NCI-H526 treated with DMSO at 0.1 percent for 48 hours (cell line): ENCODE results near the gene MSANTD1.

Experiments
- DNase-seq: peaks from one replicate; lab custom pipeline; 2025; lab: John Stamatoyannopoulos, UW

The MSANTD1 gene

DNA sequence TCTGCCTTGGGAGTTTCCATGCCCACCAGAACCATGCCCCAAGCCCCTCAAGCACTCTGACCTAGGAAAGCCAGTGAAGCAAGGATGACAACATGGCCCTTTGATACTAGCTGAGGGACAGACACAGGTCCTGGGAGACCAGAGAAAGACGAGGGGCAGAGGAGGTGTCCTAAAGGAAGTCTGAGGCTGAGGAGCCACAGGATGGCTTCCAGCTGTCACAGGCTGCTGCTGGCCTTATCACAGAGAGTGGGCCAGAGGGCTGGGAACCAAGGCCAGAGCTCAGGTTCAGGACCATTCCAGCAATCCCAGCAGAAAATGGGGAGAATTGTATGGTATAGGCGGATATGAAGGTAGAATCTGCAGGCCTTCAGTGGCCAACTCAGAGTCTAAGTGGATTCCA lies 31.7 kb upstream of the MSANTD1 start:
- DNase-seq: no peak

DNA sequence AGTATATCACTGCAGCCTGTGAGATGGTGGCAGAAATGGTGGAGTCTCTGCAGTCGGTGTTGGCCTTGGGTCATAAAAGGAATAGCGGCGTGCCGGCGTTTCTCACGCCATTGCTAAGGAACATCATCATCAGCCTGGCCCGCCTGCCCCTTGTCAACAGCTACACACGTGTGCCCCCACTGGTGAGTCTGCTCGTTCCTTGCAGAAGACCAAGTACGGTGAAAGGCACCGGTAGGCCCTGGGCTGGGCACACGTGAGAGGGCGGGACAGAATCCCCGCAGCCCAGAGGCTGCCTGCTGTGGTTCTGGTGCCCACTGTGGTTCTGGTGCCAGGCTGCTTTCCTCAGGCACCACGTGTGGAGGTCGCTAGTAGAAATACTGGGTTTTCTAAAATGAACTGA lies 31.2 kb upstream of the MSANTD1 start:
- no peak for DNase-seq

- no peak for DNase-seq
Observed at GRCh38 chr4:3218824-3219760, 29.9 kb upstream of the MSANTD1 start.

DNA sequence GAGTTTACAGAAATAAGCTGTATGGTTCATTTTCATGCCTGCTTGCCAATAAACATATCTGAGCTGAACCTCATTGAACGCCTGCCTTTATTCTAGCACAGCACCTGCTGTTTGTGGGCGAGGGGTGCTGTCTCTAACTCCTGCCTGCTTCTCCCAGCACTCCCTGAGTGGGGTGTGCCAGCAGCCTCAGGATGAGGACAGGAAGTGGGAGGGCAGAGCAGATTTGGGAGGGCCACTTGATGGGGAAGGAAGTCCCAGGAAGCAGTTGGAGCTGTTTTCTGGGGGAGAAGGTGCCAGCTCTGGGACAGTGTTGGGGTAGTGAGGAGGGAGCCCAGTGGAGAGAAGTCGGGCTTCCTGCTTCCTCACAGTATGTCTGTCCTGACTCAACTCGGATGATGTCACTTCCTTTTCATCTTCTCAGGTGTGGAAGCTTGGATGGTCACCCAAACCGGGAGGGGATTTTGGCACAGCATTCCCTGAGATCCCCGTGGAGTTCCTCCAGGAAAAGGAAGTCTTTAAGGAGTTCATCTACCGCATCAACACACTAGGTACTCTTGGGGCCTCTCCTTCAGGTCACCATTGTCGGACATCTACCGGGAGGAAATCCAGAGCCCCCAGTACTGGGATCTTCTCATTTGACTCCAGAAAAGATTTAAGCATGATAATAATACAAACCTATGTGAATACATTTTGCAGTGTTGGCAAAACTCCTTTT lies 29.0 kb upstream of the MSANTD1 start:
- no peak for DNase-seq

DNA sequence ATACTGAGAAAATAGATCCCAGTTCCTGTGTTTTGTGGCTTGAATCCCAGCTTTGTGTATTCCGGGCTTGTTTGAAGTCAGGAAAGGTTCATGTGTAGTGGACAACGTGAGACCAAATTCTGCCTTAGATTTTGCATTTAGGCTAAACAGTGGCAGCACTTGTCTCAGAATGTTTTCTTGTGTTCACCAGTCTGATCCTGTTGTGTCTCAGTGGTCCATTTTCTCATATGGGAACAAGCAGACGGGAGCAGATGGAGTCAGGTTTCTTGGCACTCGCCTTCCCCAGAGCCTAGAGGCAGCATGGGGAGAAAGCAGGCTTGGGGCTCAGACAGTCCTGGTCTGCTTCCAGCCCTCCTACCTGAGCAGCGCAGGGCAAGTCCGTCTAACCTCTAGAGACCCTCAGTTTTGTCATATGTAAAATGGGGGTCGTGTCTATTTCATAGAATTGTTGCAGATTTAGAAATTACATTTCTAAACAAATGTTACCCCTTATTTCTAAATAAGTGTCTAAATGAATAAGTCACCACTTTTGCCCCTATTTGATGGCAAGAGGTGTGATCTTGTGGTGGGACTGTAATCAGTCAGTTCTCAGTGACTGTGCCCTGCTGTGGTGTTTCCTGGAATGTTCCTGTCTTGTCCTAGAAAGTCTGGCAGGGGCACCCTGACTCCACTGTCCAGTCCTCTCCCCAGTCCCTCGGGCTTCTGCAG lies 28.3 kb upstream of the MSANTD1 start:
- DNase-seq: no peak

- no peak for DNase-seq
Observed at GRCh38 chr4:3221184-3221494, 27.8 kb upstream of the MSANTD1 start.

DNA sequence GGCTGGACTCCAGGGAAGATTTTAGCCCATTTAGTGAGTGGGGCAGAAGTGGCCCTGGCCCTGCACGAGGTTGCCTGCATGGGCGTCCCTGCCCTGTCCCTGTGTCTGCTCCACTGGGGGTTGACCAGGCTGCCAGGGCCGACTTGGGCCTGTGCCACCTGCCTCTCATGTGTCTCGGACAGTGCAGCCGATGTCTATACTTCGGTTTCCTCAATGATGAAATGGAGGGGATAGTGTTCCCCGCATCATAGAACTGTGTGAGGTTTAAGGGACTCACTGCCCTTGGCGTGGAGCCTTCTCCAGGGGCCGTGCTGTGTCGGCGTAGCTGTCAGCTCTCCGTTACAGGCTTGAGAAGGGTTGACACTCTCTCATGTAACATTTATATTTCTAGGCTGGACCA lies 27.0 kb upstream of the MSANTD1 start:
- DNase-seq: no peak

DNA sequence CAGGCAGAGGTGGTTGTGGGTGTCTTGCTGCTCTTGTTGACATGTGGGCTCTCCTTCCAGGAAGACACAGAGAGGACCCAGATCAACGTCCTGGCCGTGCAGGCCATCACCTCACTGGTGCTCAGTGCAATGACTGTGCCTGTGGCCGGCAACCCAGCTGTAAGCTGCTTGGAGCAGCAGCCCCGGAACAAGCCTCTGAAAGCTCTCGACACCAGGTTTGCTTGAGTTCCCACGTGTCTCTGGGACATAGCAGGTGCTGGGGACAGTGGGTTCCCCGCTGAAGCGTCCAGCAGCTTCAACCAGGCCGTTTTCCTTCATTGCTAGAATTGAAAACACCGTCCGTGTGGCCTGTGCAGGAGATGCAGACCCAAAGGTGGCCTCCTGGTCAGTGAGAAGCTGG lies 25.6 kb upstream of the MSANTD1 start:
- no peak for DNase-seq

DNA sequence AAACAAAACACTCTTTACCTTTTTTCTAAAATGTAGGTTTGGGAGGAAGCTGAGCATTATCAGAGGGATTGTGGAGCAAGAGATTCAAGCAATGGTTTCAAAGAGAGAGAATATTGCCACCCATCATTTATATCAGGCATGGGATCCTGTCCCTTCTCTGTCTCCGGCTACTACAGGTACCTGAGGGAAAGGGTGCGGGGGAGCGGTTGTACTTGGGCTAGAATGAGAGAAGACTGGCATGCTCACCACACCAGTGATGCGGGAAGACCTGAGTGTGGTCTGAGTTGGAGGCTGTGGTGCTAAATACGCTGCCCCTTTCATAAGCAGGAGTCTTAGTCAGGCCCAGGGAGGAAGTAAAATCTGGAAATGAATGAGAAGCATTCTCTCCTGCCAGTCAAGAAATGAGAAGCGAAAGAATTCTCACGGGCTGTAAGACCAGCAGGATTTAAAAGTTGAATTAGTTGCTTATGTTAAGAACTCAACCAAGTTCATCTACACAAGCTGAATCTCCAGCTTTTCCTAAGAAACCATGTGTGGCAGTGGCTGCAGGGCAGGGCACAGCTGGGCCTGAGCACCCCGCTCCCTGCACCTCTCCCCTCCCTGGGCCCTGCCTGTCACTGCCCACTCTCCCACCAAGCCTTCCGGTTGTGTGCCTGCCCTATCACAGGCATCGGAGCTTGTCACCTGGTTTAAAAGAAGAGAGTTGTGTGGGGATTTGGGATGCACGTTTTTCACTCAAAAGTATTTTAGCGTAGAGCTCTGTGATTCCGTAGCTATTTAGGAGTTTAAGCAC lies 24.8 kb upstream of the MSANTD1 start:
- DNase-seq: no peak

DNA sequence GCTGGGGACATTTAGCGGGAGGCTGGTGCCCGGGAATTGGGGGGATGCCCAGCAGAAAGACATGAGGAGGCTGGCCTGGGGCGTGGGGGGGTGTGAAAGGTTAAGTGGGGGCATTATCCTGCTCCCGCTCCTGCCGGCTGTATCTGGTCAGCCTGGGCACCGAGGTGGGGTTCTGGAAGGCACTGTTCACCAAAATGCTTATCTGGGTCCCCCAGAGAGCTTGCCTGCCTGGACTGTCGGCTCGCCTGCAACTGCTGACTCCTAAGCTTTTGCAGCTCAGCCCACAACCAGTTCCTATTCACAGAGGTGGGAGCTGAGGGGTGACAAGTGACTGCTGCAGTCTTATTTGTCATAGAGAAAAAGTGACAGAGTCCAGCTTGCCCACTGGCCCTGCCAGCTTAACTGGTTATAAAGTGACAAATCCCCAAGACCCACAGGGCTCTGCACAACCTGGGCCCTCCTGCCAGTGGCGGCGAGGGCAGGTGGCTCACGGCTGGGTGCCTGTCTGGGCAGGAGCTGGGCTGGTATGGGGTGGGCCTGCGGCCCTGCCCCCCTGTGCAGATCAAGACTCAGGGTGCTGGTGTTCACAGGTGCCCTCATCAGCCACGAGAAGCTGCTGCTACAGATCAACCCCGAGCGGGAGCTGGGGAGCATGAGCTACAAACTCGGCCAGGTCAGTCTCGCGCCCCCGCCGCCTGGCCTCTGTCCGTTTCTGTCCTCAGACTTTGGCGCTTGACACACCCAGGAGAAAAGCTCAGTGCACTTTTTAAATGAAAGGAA lies 23.7 kb upstream of the MSANTD1 start:
- DNase-seq: no peak

DNA sequence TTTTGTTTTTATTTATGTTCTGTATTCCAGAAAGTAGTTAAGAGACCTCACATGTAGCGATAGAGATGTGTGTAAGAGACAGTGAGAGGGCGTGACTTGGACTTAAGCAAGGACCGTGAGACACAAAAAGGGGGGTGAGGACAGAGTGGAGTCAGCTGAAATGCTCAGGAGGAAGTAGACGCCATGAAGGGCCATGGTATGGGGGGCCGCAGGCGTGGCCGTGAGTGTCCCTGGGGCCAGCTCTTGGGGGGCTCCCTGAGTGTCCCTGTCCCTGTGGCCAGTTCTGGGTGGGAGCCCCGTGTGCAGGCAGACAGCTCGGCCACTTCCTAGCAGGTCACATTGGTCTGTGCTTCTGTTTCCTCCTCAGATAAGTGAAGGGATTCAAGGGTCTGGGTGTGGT lies 23.0 kb upstream of the MSANTD1 start:
- DNase-seq: no peak

- DNase-seq: peak; percentile 54
Observed at GRCh38 chr4:3226467-3226866, 22.5 kb upstream of the MSANTD1 start.

DNA sequence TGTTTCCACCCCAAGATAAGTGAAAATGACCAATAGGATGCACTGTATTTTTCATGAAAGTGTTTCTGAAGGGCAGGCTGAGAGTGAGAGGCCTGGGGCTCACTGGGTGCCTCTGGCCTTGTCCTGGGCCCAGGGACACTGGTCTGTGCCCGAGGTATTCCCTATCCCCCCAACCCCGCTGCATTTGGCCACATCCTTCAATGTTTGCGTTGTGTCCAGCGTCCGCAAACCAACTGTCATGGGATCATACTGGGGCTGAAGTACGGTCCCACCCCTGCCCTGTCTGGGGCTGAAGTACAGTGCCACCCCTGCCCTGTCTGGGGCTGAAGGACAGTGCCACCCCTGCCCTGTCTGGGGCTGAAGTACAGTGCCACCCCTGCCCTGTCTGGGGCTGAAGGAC lies 22.0 kb upstream of the MSANTD1 start:
- DNase-seq: no peak

- no peak for DNase-seq
Observed at GRCh38 chr4:3227878-3228675, 20.9 kb upstream of the MSANTD1 start.

DNA sequence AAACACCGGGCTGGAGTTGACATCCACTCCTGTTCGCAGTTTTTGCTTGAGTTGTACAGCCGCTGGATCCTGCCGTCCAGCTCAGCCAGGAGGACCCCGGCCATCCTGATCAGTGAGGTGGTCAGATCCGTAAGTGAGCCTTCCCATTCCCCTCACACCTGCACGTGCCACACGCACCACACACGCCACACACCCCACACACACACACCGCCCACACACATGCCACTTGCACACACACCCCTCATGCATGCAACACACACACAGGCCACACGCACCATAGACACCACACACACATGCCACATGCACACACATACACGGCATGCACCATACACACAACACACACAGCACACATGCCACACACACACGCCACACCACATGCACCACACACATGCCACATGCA lies 20.1 kb upstream of the MSANTD1 start:
- DNase-seq: no peak

DNA sequence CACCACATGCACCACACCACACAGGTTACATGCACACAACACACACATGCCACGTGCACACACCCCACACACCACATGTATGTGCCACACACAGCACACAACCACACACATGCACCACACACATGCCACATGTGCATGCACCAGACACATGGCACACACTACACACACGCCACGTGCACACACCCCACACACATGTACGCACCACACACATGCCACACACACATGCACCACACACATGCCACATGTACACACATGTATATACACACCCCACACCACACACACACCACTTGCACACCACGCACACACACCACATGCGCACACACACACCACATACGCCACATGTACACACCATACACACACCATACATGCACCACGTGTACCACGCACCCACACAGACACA lies 19.6 kb upstream of the MSANTD1 start:
- DNase-seq: no peak

DNA sequence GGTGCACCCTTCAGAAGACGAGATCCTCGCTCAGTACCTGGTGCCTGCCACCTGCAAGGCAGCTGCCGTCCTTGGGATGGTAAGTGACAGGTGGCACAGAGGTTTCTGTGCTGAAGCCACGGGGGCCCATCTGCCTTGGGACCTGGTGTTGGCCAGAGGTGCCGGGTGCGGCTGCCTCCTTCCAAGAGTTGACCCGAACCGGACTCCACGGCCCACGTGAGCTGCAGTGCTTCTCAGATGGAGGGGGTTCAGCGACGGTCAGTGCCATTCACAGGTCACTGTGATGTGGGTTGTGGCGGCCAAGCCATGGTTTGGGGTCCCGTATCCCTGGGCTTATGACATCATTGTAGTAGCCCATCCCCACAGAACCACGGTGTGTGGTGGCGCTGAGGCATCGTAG lies 19.0 kb upstream of the MSANTD1 start:
- DNase-seq: no peak

GRCh38 chr4:3231471-3231870 lies 17.5 kb upstream of the MSANTD1 start:
- no peak for DNase-seq

DNA sequence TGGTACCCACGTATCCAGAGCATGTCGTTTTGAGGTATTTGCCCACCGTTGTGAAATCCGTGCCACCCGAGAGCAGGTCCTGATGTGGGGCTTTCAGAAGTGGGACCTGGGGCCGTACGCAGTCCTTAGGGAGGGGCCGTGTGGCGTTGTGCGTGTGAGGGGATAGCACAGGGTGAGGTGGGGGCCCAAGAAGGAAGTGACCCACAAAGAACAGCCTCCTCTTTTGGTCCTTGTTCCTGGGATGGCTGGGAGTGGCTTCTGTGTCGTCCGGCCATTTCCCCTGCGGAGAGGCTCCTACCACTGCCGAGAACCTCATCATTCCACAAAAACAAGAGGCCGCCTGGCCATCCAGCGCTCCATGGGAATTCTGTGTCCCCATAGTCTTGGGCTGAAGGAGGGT lies 17.0 kb upstream of the MSANTD1 start:
- DNase-seq: no peak

GRCh38 chr4:3232871-3233271 lies 16.1 kb upstream of the MSANTD1 start:
- no peak for DNase-seq
